Activated CD8-positive, alpha-beta memory T cell treated with anti-CD3 and anti-CD28 coated beads, Interleukin-2, amount 50 U/mL, for 4 hours (primary cell): ENCODE results near the gene ALKBH5.
A peak's percentile ranks its signal among the peaks of the same experiment; 100 is the strongest.

ENCODE experiments used
- DNase-seq: peaks from one replicate; pipeline ENCODE4 v3.0.0-alpha.2; 2020

ALKBH5 gene

DNA sequence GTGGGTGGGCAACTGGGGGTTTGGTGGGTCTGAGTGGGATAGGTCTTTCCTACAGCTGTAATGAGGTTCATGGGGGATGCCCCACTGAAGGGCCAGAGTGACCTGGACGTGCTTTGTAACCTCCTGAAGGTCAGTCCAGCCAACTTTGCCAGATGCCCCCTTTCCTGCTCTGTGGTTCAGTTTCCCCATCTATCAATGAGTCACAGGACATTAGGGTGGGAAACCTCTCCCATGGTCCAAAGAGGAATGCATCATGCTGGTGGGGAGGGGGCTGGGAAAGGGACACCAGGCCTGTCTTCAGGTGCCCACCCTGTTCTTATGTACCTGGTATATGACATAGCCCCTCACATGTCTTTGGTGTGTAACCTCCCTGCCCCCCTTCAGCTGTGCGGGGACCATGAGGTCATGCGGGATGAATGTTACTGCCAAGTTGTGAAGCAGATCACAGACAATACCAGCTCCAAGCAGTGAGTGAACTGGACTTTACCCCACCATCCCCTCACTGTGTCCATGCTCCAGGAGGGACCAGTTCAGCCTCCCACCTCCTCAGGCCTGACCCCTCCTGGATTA, 24.0 kb upstream of the ALKBH5 start:
- no peak for DNase-seq

DNA sequence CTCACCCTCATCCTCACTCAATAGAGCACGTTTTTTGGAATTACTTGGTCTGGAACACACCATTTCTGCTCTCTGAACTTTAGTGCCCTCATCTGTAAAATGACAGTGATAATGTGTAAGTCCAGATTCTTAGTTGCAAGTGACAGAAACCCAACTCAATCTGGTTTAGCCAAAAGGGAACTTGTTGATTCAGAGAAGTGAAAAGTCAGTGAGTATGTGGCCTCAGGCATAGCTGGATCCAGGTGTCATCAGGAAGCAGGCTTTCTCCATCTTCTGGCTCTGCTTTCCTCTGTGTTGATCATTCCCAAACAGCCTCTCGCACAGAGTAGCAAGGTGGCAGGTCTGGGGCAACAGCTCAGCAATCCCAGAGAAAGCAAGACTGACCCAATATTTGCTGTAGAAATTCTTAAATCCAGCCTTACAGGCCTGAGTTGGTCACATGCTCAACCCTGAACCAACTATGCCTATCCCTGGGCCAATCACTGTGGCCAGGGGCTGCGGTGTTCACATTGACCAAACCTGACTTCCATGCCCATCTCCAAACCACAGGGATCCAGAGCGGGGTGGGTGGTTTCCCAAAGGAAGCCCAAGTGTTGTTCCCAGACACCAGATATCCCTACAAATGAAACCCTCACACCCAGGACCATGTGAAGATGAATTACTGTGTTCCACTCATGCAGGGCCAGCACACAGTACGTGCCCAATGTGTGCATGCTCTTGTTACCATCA, 23.3 kb upstream of the ALKBH5 start:
- no peak for DNase-seq

DNA sequence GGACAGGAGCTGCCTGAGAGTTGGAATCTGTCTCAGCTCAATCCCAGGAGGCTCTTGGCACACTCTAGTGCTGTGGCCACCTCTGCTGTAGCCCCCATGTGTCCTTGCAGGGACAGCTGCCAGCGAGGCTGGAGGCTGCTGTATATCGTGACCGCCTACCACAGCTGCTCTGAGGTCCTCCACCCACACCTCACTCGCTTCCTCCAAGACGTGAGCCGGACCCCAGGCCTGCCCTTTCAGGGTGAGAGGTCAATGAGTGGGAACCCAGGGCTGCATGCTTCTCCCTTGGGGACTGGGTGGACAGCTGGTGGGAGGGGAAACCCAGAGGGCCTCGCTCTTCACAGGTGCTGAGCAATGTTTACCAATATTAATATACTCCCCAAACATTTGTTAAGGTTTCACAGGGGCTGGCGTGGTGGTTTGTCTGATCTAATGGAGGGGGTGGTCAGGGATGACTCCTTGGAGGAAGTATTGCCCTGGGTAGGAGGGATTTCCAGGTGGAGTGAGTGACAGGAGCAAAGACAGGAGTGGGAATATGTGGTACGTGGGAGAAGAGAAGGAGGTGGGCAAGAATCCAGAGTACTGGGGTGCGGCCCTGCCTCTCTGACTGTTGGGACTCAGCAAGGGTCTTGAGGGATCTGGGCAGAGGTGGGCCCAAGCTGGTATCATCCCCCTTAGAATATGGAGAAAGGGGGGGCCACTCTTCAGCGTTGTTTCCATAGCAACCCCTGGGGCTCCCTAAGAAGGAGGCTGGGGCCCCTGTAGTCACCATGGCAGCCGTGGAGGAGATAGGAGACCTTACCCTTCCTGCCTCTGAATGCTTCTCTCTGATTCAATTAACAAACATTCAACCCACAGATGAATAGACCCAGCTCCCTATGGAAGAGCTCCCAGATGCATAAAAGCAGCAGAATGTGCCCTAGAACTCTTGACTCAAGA, 22.2 kb upstream of the ALKBH5 start:
- DNase-seq, result no peak

DNA sequence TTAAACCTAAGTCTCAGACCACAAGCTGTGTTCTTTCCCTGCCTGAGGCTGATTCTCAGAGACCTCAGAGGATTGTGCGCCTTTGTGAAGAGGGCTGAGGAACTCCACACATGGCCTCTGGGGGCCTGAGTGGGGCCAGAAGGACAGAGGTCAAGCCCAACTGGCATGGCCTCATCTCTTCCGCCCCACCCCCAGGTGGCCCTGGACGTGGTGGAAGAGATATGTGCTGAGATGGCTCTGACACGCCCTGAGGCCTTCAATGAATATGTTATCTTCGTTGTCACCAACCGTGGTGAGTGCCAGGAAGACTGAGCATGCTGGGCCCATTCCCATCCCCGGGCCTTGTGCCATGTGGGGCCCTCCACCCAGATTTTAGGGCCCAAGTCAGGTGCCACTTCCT, 20.1 kb upstream of the ALKBH5 start:
- DNase-seq, result no peak

DNA sequence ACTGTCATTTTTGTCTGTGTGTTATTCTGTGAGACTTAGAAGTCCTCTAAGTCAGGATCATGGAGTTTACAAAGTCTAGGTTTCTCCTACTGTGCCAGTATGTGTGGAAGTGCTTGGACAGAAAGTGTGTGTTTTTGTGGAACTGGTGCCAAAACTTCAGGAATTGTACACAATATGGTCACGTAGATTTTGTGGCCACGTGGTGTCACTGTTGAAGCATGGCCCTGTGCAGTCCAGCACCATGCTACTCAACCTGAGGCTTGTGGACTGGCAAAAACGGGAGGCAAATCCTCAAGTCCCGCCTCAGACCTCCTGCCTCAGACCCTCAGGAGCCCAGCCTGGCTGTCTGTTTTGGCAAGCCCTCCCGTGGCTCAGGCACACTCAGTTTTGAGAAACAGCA, 16.7 kb upstream of the ALKBH5 start:
- DNase-seq, result no peak

DNA sequence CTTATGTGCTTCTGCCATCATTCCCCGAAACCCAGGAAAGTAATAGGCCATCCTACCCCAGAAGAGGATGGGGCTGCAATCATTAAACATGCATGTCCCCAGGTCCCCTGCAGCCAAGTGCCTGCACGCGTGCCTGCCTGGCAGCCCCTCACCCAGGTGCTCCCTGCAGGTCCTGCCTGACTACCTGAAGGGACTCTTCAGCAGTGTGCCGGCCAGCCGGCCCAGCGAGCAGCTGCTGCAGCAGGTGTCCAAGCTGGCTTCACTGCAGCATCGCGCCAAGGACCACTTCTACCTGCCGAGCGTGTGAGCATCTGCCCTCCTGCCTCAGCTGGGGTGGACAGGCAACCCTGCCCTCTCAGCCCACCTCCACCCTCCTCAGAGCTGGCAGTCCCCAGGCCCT, 16.2 kb upstream of the ALKBH5 start:
- no peak for DNase-seq

DNA sequence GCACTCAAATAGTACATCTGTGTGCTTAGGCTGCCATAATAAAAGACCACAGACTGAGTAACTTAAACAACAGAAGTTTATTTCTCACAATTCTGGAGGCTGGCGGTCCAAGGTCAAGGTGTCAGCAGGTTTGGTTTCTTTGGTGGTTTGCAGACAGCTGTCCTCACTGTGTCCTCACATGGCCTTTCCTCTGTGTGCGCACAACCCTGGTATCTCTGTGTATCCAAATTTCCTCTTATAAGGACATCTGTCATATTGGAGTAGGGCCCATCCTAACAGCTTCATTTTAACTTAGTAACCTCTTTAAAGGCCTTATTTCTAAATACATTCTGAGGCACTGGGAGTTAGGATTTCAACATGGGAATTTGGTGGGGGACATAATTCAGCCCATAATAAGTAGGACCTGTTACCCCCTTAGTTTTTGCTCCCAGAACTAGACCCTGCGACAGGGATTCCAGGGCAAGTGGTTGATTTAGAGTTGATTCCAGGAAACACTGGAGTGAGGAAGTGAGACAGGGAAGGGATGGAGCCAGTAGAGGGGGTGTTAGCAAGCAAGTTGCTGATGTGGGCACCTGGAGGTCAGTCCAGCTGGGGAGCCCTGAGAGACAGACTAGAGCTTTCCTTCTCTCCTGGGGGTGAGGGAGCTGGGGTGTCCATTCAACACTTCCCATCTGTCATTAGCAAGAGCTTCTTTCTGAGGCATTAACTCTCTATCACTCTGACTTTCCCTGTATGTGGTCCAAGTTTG, 10.9 kb upstream of the ALKBH5 start:
- DNase-seq, result no peak

DNA sequence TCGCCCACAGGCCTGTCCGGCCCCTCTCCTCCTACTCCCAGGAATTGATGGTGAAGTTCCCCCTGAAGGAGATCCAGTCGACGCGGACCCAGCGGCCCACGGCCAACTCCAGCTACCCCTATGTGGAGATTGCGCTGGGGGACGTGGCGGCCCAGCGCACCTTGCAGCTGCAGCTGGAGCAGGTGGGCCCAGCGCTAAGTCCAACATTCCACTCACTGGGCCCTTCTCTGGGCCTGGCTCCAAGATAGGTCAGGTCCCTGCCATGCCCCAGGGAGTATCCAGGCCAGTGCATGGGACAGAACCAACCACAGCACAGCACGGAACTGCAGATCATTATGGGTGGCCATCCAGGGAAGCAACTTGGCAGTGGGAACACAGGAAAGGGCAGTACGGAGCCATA, 9.9 kb upstream of the ALKBH5 start:
- no peak for DNase-seq

DNA sequence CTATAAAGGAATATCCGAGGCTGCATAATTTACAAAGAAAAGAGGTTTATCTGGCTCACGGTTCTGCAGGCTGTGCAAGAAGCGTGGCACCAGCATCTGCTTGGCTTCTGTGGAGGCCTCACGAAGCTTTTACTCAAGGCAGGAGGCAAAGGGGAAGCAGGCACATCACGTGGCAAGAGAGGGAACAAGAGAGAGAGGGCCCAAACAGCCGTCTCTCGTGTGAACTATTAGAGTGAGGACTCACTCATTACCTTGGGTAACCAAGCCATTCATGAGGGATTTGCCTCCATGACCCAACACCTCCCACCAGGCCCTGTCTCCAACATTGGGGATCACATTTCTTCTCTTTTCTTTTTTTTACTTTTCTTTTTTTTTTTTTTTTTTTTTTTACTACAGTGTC, 7.5 kb upstream of the ALKBH5 start:
- DNase-seq, result no peak

DNA sequence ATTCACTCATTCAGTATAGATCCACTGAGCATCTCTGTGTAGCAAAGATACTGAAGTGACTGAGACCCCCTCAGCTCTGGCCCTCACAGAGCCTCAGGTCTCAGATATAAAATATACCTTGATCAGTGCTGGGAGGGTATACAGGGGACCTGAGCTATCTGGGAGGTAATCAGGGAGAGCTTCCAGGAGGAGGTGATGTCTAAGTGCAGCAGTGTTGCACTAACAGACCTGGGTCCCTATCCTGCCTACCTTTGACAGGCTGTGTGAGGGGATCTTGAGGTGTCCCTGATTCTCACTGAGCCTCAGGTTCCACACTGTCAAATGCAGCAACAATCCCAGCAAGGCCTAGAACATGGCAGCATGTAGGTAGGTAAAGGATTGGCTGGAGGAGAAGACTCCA, 6.5 kb upstream of the ALKBH5 start:
- DNase-seq, result no peak

DNA sequence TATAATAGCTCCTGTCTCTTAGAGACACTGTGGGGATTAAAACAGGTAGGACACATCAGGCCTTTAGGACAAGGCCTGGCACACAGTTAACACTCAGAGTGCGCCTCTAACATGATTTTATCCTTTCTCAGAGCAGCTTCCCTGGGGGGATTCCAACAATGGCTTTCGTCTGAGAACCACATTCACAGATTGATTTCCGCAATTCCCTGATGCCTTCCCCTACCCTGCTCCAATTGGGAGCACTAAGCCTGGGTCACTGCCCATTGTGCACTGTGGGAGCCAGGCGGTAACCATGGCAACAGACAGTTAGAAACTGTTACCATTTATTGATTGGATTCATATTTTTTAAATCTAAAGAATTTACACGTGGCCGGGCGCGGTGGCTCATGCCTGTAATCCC, 5.9 kb upstream of the ALKBH5 start:
- no peak for DNase-seq

DNA sequence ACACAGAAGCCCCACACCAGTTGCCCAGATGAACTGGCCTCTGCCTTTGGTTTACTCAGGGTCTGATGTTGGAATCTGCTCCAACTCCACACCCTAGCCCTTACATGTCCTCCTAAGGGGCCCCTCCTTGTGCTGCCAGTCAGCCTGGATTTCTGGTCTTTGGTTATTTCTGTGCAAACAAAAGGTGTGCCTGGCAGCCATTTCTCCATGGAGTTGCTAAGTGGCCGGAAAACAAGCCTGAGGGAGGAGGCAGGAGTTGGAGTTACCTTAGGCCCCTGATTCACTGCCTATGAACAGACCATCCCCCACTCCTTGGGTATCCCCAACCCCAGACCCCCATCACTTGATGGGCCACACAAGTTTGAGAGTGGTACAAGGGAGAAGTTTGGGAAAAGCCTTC, 4.4 kb upstream of the ALKBH5 start:
- DNase-seq, result no peak

DNA sequence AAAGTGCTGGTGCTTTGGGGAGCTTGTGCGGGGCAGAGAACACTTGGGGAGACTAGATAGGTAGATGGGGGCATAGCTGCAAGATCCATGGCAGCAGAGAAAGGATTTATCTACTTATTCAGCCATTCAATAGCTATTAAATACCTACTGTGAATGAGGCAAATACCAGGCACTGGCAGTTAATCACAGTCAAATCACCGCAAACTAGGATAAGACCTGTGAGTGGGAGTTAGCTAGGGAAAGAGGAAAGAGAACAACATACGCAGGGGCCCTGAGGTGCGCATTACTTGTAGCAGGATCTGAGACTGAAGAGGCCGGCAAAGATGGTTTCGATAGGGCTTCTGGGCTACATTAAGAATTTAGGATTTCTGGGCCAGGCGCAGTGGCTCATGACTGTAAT, 3.8 kb upstream of the ALKBH5 start:
- DNase-seq, result no peak

DNA sequence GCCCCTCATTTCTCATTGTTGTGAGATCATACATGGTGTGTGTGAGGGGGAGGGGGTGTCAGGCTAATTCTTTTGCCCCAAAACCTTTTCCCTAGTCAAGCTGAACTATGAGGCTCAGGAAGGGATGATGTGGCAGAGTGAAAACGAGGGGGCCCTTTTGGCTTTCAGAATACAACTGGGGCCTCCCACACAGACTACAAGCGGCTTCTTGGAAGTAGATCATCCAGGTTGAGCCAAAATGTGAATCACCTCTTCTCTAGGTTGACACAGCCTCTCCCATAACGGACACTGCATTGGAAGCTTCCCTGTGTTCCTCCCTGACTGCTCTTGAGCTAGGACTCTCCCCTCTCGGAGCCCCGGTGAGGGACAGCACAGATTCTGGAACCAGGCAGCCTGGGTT, 2.3 kb upstream of the ALKBH5 start:
- DNase-seq, result no peak

DNA sequence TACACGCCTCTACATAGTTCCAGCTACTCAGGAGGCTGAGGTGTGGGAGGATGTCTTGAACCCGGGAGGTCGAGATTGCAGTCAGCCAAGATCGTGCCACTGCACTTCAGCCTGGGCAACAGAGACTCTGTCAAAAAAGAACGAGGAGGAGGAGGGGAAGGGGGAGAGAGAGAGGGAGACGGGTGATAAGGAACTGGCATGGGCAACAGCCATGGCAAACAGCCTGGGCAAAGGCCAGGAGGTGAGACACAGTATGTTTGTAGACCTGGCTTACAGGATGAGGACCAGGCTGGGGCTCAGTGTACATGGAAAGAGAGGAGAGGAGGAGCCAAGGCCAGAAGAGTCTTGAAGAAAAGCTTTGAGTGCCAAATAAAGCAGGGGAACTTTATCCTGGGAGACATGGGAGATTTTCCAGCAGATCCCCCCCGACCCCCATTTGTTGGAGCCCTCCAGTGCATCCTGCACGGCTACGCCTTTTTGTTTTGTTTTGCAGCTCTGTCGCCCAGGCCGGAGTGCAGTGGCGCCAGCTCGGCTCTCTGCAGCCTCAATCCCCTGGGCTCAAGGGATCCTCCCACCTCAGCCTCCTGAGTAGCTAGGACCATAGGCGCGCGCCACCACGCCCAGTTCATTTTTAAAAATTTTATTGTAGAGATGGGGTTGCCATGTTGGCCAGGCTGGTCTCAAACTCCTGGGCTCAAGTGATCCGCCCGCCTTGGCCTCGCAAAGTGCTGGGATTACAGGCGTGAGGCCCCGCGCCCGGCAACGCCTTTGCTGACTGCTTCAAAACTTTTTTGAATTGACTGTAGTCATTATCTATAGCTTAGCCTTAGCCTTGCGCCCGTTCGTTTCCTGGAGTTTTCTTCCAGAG, 1.3 kb upstream of the ALKBH5 start:
- DNase-seq, result no peak

DNA sequence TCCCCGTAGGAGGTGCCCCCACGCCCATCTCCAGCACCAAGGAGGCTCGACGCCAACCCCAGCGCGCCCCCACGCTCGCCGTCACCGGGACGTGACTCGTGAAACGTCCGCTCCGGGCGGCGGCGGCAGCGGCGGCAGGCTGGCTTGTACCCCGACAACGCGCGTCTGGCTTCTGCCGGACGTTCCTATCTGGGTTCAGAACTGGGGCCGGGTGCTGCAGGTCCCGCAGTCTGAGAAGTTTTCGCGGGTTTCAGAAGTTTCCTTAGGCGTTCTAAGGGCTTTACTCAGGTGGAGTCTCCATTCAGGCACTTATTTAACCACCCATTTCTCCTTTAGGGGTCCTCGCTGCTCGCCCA, 672 bp upstream of the ALKBH5 start:
- peak; percentile 82 for DNase-seq

DNA sequence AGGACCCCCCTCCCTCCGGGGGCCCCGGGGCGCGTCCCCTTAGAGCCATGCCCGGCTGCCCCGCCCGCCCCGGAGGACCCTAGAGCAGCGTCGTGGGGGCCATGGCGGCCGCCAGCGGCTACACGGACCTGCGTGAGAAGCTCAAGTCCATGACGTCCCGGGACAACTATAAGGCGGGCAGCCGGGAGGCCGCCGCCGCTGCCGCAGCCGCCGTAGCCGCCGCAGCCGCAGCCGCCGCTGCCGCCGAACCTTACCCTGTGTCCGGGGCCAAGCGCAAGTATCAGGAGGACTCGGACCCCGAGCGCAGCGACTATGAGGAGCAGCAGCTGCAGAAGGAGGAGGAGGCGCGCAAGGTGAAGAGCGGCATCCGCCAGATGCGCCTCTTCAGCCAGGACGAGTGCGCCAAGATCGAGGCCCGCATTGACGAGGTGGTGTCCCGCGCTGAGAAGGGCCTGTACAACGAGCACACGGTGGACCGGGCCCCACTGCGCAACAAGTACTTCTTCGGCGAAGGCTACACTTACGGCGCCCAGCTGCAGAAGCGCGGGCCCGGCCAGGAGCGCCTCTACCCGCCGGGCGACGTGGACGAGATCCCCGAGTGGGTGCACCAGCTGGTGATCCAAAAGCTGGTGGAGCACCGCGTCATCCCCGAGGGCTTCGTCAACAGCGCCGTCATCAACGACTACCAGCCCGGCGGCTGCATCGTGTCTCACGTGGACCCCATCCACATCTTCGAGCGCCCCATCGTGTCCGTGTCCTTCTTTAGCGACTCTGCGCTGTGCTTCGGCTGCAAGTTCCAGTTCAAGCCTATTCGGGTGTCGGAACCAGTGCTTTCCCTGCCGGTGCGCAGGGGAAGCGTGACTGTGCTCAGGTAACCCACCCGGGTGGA, 759 bp downstream of the ALKBH5 start:
- DNase-seq, result peak; percentile 76

DNA sequence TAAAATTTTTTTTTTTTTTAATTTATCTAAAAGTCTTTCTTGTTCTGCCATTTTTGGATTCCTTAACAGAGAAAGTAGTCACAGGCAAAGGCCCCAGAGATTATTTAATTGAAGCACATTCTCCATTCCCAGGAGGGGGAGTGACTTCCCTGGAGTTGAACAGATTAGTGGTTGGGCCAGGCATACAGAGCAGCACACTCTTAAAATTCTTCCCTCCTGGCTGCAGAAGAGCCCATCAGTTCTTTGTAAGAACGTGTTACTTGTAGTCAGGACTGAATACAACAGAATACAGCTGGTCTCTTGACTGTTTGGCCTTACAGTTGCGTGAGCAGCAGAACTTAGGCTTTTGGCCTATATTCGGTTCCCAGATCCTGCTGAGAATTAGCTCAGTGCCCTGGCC, 1.8 kb downstream of the ALKBH5 start:
- DNase-seq, result no peak

DNA sequence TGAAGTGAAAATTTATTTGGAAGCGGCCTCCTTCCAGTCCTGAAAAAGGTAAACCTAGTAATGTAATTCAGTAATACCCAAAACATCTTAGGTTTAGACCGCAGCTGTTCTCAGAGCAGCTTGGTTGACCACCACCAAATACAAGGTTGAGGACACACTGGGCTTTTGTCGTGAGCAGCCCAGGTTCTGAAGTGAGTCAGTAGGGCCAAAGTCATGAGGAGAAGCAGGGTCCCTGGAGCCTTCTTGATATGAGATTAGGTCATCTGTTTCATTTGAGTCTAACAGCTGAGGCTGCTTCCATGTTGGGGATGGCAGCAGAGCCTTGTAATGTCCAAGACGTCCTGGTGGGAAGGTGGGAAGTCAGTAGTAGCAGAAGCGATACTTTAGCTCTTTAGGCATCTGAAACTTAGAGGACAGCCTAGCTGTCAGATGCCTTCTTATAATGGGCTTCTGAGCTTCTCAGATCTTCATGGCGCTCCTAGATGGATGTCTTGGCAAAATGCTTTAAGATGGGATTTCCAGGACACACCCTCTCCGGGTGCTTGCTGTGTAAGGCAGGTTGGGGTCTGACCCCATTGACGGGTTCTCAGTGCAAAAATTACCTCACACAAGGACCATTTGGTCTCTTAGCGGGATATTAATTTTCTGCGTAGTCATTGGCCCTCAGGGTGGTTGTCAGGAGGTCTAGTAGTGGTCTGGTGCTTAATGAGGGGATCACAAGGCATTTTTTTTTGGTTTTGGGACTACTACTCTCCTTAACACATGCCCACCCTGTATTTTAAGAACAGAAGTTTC, 2.4 kb downstream of the ALKBH5 start:
- DNase-seq, result no peak

DNA sequence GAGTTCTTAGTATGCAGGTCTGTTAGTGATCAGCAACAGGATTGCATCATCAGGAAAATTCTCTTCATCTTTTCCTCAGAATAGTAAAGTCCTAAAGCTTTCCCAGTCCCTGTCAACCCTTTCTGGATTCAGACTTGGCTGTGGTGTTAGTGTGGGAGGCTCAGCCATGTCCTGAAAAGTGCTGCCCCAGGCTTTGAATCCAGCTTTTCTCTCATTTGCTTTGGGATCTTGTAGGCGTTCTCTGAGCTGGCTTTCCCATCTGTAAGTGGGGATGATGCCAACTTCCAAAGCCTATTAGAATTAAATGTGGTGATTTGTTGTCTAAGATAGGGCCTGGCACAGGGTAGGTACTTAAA, 3.0 kb downstream of the ALKBH5 start:
- no peak for DNase-seq

DNA sequence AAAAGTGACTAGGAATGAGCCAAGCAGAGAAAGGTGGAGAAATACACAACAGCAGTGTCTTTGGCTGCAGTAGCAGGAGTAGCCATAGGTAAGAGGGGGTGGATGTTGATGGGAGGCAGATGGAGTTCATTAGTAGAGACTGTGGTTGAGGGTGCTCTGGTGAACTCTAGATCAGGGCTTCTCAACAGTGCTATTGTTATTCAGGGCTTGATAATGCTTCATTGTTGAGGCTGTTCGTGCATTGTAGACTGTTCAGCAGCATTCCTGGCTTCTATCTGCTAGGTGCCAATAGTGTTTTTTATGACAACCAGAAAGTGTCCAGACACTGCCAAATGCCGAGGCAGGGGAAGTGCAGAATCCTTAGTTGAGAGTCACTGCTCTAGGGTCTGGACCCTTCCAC, 3.6 kb downstream of the ALKBH5 start:
- no peak for DNase-seq
